ENCODE data around the gene HPCAL1. TPM values are rescaled to one million over a fixed set of nuclear protein-coding genes. Genes with fewer than 3 reads are reported as not detected.

The HPCAL1 gene
- total RNA-seq, 1 donor from 2014 or later, result 34.6 TPM

DNA sequence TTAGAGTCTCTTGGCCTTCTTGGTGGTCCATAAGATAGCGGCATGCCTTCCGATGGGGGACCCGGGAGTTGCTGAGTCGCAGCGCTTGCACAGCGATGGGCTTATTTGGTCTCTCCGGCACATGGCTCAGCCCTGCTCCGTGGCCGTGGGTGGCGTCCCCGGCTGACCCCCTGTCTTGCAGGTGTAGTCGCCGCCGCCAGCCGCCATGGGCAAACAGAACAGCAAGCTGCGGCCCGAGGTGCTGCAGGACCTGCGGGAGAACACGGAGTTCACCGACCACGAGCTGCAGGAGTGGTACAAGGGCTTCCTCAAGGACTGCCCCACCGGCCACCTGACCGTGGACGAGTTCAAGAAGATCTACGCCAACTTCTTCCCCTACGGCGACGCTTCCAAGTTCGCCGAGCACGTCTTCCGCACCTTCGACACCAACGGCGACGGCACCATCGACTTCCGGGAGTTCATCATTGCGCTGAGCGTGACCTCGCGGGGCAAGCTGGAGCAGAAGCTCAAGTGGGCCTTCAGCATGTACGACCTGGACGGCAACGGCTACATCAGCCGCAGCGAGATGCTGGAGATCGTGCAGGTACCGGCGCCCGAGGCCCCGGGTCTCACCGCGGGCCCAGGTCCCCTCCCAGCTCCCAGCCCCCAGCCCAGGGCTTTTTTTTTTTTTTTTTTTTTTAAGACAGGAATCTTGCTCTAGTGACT, 117.0 kb downstream of the HPCAL1 start:
- H3K27ac Mint-ChIP-seq (ENCODE audit: unreplicated experiment), result no peak overlapping the region
- peaks cover 2% of the 10 kb centered on the region for H3K27me3 Mint-ChIP-seq (ENCODE audit: unreplicated experiment)
- no peak overlapping the region for H3K4me3 Mint-ChIP-seq (ENCODE audit: unreplicated experiment)
- H3K36me3 Mint-ChIP-seq (ENCODE audit: low read depth, unreplicated experiment), result peaks cover 11% of the 10 kb centered on the region
- H3K4me1 Mint-ChIP-seq (ENCODE audit: unreplicated experiment), result no peaks in the 10 kb centered on the region
- H3K9me3 Mint-ChIP-seq (ENCODE audit: unreplicated experiment), result no peaks in the 10 kb centered on the region
- no peak for DNase-seq (ENCODE audit: low spot score)
- TF ChIP-seq, protein P1, sequence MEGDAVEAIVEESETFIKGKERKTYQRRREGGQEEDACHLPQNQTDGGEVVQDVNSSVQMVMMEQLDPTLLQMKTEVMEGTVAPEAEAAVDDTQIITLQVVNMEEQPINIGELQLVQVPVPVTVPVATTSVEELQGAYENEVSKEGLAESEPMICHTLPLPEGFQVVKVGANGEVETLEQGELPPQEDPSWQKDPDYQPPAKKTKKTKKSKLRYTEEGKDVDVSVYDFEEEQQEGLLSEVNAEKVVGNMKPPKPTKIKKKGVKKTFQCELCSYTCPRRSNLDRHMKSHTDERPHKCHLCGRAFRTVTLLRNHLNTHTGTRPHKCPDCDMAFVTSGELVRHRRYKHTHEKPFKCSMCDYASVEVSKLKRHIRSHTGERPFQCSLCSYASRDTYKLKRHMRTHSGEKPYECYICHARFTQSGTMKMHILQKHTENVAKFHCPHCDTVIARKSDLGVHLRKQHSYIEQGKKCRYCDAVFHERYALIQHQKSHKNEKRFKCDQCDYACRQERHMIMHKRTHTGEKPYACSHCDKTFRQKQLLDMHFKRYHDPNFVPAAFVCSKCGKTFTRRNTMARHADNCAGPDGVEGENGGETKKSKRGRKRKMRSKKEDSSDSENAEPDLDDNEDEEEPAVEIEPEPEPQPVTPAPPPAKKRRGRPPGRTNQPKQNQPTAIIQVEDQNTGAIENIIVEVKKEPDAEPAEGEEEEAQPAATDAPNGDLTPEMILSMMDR (IDR thresholded peaks at IDR 0.05; ENCODE audit: unreplicated experiment), result no peak

DNA sequence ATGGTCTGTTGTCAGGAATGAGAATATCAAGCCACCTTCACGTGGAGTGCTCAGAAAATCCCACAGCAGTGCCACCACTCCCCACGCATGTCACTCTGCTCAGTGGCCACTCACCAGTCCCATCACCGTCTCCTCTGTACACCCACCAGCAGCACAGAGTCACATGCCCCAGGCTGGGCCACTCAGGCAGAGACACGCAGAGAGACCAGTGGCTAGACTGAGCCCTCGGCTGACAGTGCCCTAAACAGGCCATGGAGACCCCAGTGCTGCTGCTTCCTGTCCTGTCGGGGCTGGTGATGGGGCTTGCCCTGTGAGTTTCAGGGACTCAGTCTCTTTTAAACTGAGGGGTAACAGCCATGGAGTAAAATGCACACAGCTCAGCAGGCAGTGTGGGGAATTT, 119.5 kb downstream of the HPCAL1 start:
- peaks cover 2% of the 10 kb centered on the region for H3K27me3 Mint-ChIP-seq (ENCODE audit: unreplicated experiment)
- no peak overlapping the region for H3K4me3 Mint-ChIP-seq (ENCODE audit: unreplicated experiment)
- H3K36me3 Mint-ChIP-seq (ENCODE audit: low read depth, unreplicated experiment), result peaks cover 11% of the 10 kb centered on the region
- DNase-seq (ENCODE audit: low spot score), result no peak
- no peaks in the 10 kb centered on the region for H3K4me1 Mint-ChIP-seq (ENCODE audit: unreplicated experiment)
- TF ChIP-seq, protein P1 (IDR thresholded peaks at IDR 0.05; ENCODE audit: unreplicated experiment), result no peak
- no peak overlapping the region for H3K27ac Mint-ChIP-seq (ENCODE audit: unreplicated experiment)
- no peaks in the 10 kb centered on the region for H3K9me3 Mint-ChIP-seq (ENCODE audit: unreplicated experiment)

DNA sequence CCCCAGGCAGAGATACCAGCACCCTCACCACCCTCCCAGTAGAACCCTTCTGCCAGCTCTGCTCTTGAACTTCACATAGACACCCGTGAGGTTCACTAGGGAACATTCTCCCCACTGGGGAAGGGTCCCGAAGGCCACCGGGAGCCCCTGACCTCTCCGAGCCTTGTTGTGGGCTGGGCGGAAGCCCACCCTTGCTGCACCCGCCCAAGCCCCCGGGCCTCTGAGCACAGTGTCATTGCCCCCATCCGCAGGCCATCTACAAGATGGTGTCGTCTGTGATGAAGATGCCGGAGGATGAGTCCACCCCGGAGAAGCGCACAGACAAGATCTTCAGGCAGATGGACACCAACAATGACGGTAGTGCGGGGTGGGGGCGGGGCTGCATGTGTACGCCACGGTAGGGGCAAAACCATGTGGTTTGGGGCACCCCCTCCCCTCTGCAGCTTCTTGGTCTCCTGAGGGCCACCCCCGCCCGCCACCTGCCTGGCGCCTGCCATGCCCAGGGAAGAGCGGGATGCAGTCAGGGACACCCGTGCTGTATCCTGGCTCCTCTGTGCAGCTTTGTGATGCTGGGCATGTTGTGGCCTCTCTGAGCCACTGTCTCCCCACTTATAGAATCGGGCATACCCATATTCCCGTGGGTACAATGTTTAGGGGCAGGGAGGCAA, 120.2 kb downstream of the HPCAL1 start:
- Mint-ChIP-seq H3K4me1 (ENCODE audit: unreplicated experiment) (no peaks in the 10 kb centered on the region), H3K27ac (ENCODE audit: unreplicated experiment) (no peak overlapping the region), H3K9me3 (ENCODE audit: unreplicated experiment) (no peaks in the 10 kb centered on the region), H3K36me3 (ENCODE audit: low read depth, unreplicated experiment) (peaks cover 11% of the 10 kb centered on the region), H3K27me3 (ENCODE audit: unreplicated experiment) (peaks cover 4% of the 10 kb centered on the region), H3K4me3 (ENCODE audit: unreplicated experiment) (no peak overlapping the region)
- DNase-seq (ENCODE audit: low spot score), result no peak
- TF ChIP-seq, protein P1 (IDR thresholded peaks at IDR 0.05; ENCODE audit: unreplicated experiment), result no peak

- no peak for DNase-seq (ENCODE audit: low spot score)
- Mint-ChIP-seq H3K27me3 (ENCODE audit: unreplicated experiment) (peaks cover 4% of the 10 kb centered on the region), H3K36me3 (ENCODE audit: low read depth, unreplicated experiment) (peaks cover 11% of the 10 kb centered on the region), H3K27ac (ENCODE audit: unreplicated experiment) (no peak overlapping the region), H3K9me3 (ENCODE audit: unreplicated experiment) (no peaks in the 10 kb centered on the region), H3K4me3 (ENCODE audit: unreplicated experiment) (no peak overlapping the region), H3K4me1 (ENCODE audit: unreplicated experiment) (no peaks in the 10 kb centered on the region)
- TF ChIP-seq, protein P1 (IDR thresholded peaks at IDR 0.05; ENCODE audit: unreplicated experiment), result no peak
These were observed 120.7 kb downstream of the HPCAL1 start for GRCh38 chr2:10423400-10423774.

- H3K9me3 Mint-ChIP-seq (ENCODE audit: unreplicated experiment), result no peaks in the 10 kb centered on the region
- H3K4me1 Mint-ChIP-seq (ENCODE audit: unreplicated experiment), result no peaks in the 10 kb centered on the region
- H3K27ac Mint-ChIP-seq (ENCODE audit: unreplicated experiment), result no peak overlapping the region
- H3K27me3 Mint-ChIP-seq (ENCODE audit: unreplicated experiment), result peaks cover 8% of the 10 kb centered on the region
- H3K4me3 Mint-ChIP-seq (ENCODE audit: unreplicated experiment), result no peak overlapping the region
- no peak for DNase-seq (ENCODE audit: low spot score)
- TF ChIP-seq, protein P1 (IDR thresholded peaks at IDR 0.05; ENCODE audit: unreplicated experiment), result no peak
- peaks cover 11% of the 10 kb centered on the region for H3K36me3 Mint-ChIP-seq (ENCODE audit: low read depth, unreplicated experiment)
These were observed 121.3 kb downstream of the HPCAL1 start for GRCh38 chr2:10424051-10424450.

Measured in endothelial cell (in vitro differentiated cells).